ACHN (cell line): Measurements from ENCODE around the gene ACTL9.
"Not testable (repeated sequence)": the region's sequence is repeated elsewhere in the genome, so short reads cannot be mapped to it uniquely, and the experiment has no call there.

Experiments
- DNase-seq: peaks from one replicate; pipeline ENCODE4 v3.0.0-alpha.2; 2015
- in situ Hi-C: cut with HindIII; loops from 2 replicates; pipeline ENCODE4 v1.10.0; 2017; ENCODE audit warnings: low sequenced_read_pairs, low pct_ligation_motif_present, low pct_unique_long_range_greater_than_20kb

The ACTL9 gene, protein sequence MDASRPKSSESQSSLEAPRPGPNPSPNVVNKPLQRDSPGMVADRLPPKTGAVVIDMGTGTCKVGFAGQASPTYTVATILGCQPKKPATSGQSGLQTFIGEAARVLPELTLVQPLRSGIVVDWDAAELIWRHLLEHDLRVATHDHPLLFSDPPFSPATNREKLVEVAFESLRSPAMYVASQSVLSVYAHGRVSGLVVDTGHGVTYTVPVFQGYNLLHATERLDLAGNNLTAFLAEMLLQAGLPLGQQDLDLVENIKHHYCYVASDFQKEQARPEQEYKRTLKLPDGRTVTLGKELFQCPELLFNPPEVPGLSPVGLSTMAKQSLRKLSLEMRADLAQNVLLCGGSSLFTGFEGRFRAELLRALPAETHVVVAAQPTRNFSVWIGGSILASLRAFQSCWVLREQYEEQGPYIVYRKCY

DNA sequence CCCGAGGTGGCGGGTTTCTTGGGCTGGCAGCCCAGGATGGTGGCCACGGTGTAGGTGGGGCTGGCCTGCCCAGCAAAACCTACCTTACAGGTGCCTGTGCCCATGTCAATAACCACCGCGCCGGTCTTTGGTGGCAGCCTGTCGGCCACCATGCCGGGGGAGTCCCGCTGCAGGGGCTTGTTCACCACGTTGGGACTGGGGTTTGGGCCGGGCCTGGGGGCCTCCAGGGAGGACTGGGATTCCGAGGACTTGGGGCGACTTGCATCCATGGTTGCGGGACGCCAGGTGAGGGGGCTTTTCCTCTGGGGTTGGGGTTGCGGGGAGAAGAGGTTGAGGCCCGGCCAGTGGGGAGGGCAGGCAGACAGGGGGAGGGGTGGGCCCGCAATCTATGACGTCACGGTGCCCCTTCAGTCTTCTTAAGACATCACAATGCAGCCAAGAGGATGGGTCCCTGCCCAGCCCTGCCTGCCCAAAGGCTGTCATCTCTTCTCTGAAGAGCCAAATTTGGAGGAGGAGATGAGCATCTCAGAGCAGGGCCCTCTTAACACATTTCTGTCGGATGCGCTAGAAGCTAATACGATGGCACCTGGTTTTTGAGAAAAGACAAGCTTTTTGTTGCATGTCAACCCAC, at the start of gene ACTL9:
ACTL9 (minus strand) TSS at position 363 of the 631 bp plus-strand sequence; CDS start at position 269, 94 bp downstream.
- in situ Hi-C loops = no loop called here
- no peak for DNase-seq

DNA sequence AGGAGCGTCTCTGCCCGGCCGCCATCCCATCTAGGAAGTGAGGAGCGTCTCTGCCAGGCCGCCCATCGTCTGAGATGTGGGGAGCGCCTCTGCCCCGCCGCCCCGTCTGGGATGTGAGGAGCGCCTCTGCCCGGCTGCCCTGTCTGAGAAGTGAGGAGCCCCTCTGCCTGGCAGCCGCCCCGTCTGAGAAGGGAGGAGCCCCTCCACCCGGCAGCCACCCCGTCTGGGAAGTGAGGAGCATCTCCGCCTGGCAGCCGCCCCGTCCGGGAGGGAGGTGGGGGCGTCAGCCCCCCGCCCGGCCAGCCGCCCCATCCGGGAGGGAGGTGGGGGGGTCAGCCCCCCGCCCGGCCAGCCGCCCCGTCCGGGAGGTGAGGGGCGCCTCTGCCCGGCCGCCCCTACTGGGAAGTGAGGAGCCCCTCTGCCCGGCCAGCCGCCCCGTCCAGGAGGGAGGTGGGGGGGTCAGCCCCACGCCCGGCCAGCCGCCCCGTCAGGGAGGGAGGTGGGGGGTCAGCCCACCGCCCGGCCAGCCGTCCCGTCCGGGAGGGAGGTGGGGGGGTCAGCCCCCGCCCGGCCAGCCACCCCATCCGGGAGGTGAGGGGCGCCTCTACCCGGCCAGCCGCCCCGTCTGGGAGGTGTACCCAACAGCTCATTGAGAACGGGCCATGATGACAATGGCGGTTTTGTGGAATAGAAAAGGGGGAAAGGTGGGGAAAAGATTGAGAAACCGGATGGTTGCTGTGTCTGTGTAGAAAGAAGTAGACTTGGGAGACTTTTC, 40.9 kb upstream of the ACTL9 start:
- DNase-seq, in situ Hi-C loops: not testable (repeated sequence)

- DNase-seq = no peak
- in situ Hi-C loops = no loop called here
Observed at GRCh38 chr19:8738377-8738776, 39.8 kb upstream of the ACTL9 start.

DNA sequence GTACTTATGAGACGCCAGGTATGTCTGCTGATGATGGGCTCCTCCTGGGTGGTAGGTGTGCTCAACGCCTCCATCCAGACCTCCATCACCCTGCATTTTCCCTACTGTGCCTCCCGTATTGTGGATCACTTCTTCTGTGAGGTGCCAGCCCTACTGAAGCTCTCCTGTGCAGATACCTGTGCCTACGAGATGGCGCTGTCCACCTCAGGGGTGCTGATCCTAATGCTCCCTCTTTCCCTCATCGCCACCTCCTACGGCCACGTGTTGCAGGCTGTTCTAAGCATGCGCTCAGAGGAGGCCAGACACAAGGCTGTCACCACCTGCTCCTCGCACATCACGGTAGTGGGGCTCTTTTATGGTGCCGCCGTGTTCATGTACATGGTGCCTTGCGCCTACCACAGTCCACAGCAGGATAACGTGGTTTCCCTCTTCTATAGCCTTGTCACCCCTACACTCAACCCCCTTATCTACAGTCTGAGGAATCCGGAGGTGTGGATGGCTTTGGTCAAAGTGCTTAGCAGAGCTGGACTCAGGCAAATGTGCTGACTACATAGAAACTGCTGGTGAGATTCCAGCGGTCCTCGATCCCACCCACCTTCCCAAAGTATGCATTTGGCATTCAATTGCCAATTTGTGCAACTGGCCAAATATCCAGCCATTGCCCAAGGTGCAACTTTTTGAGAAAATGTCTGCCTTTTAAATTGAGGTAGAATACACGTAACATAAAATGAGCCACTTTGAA, 33.0 kb upstream of the ACTL9 start:
- in situ Hi-C loops = no loop called here
- no peak for DNase-seq

GRCh38 chr19:8724276-8724675, 25.7 kb upstream of the ACTL9 start:
- DNase-seq = no peak
- in situ Hi-C loops = no loop called here

- in situ Hi-C loops = no loop called here
- DNase-seq = no peak
Observed at GRCh38 chr19:8722032-8722431, 23.4 kb upstream of the ACTL9 start.

- in situ Hi-C loops = no loop called here
Observed at GRCh38 chr19:8721334-8721733, 22.7 kb upstream of the ACTL9 start, which contains the start of gene OR2Z1. OR2Z1 (plus strand) TSS chr19:8721634; CDS start chr19:8731029, 9,395 bp downstream.

DNA sequence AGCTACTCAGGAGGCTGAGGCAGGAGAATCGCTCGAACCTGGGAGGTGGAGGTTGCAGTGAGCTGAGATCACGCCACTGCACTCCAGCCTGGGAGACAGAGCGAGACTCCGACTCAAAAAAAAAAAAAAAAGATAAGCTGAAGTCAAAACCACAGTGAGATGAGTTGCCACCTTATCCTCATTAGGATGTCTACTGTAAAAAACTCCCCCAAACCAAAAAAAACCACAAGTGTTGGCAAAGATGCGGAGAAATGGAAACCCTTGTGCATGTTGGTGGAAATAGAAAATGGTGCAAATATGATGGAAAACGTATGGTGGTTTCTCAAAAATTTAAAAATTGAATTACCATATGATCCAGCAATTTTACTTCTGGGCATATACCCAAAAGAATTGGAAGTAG, 11.7 kb upstream of the ACTL9 start:
- in situ Hi-C loops, DNase-seq: not testable (repeated sequence)

More at GRCh38 chr19:8721334-8721733, 22.7 kb upstream of the ACTL9 start, which contains the start of gene OR2Z1:
- no peak for DNase-seq

GRCh38 chr19:8705742-8706141, 7.1 kb upstream of the ACTL9 start:
- no peak for DNase-seq
- in situ Hi-C loops = no loop called here

- DNase-seq, in situ Hi-C loops: not testable (repeated sequence)
Observed at GRCh38 chr19:8705304-8705703, 6.7 kb upstream of the ACTL9 start.

- in situ Hi-C loops = no loop called here
- DNase-seq = no peak
Observed at GRCh38 chr19:8703223-8703622, 4.6 kb upstream of the ACTL9 start.

DNA sequence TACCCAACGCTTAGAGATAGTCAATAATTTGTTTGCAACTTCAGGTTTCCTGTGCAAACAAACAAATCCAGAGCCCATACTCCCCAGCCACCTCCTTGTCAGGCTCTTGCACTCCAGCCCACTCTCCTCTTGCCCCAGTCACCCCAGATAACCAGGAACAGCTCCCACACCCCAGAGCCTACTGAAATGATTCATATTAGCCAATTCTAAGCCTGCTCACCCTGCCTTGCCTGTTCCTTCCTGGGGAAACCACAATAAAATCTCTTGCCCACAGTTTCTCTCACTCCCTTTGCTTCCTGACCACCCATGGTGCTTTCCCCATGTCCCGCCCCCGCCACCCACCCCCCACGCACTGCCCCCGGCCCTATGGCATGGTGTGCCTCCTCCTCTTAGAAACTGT, 3.8 kb upstream of the ACTL9 start:
- in situ Hi-C loops = no loop called here

GRCh38 chr19:8700956-8701355, 2.4 kb upstream of the ACTL9 start:
- no peak for DNase-seq
- in situ Hi-C loops = no loop called here

More for the DNA sequence above, 3.8 kb upstream of the ACTL9 start:
- no peak for DNase-seq

DNA sequence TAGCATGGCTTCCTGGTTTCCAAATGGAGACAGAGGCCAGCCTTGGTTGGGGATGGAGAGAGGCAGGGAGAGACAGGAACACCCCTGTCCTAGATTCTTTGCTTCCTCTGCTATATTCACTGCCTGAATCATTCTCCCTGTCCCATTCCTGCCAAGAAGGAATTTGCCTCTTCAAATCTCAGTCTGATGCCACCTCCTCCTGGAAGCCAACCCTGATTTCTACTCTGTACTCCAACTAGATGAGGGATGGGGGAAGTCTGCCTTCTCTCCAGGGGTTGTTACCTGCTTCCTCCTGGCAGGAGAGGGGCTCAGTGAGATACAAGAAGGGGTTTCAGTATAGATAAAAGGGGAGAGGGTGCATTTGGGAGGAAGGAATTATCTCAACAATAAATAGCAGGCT, 1.3 kb upstream of the ACTL9 start:
- no peak for DNase-seq
- in situ Hi-C loops = no loop called here

DNA sequence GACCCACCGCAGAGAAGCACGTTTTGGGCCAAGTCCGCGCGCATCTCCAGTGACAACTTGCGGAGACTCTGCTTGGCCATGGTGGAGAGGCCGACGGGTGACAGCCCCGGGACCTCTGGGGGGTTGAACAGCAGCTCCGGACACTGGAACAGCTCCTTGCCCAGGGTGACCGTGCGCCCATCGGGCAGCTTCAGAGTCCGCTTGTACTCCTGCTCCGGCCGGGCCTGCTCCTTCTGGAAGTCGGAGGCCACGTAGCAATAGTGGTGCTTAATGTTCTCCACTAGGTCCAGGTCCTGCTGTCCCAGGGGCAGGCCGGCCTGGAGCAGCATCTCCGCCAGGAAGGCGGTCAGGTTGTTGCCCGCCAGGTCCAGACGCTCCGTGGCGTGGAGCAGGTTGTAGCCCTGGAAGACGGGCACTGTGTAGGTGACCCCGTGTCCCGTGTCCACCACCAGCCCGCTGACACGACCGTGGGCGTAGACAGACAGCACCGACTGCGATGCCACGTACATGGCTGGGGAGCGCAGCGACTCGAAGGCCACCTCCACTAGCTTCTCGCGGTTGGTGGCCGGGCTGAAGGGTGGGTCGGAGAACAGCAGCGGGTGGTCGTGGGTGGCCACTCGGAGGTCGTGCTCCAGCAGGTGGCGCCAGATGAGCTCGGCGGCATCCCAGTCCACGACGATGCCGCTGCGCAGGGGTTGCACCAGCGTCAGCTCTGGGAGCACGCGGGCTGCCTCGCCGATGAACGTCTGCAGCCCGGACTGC, 743 bp downstream of the ACTL9 start:
- DNase-seq = no peak
- in situ Hi-C loops = no loop called here

DNA sequence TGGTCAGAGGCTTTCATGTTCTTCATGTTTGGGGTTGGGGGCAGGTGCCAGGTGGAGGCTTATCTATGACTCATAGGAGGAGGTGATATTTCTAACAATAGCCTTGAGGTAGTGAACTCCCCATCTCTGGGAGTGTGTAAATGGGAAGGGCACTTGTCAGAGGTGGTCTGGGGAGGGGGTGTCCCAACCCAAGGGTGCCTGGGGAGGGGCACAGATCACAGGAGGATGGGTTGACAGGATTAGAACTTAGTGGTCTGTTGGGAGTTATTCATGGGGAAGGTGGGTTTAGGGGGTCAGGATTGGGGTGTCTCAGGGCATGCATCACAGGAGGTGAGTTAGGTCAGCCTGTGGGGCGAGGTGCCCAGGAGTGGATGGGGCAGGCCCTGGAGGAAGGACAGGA, 1.6 kb downstream of the ACTL9 start:
- in situ Hi-C loops = no loop called here

DNA sequence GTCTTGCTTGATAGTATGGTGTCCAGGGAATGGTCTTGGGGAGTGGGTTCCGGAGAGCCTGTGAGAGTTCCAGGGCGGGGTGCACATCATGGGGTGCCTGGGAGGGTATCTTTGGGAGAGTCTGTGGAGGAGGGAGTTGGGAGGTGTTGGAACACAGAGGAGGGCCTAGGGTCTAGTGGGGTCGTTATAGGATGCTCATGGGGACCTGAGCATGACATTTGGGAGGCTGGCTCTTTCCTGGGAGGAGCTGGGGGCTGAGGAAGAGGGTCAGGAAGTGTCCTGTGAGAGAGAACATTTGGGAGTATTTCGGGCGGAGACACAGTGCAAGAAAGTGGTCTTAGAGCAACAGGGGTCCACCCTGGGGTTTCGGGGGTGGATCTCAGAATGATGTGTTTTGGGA, 2.7 kb downstream of the ACTL9 start:
- no peak for DNase-seq
- in situ Hi-C loops = no loop called here

More for the DNA sequence above, 1.6 kb downstream of the ACTL9 start:
- DNase-seq = no peak

GRCh38 chr19:8695501-8695900, 3.1 kb downstream of the ACTL9 start:
- in situ Hi-C loops = no loop called here
- DNase-seq = no peak
